Embryonic facial prominence (tissue), 1 donor: Measurements from ENCODE around the gene PTPRK.
"Not testable (repeated sequence)": the region's sequence is repeated elsewhere in the genome, so short reads cannot be mapped to it uniquely, and the experiment has no call there.

ENCODE experiments used
- DNase-seq: peaks from one replicate; pipeline ENCODE4 v3.0.0-alpha.2; 2016; ENCODE audit errors: extremely low spot score

The PTPRK gene

GRCh38 chr6:128439627-128440026 lies 80.8 kb downstream of the PTPRK start:
- no peak for DNase-seq

GRCh38 chr6:128438393-128438792 lies 82.0 kb downstream of the PTPRK start:
- no peak for DNase-seq

- DNase-seq, result no peak
Measured at GRCh38 chr6:128437685-128438084, 82.7 kb downstream of the PTPRK start.

- DNase-seq, result not testable (repeated sequence)
Measured at GRCh38 chr6:128434752-128435151, 85.6 kb downstream of the PTPRK start.

- no peak for DNase-seq
Measured at GRCh38 chr6:128432394-128432793, 88.0 kb downstream of the PTPRK start.

GRCh38 chr6:128427139-128427538 lies 93.3 kb downstream of the PTPRK start:
- no peak for DNase-seq

GRCh38 chr6:128425856-128426255 lies 94.5 kb downstream of the PTPRK start:
- no peak for DNase-seq

GRCh38 chr6:128422871-128423270 lies 97.5 kb downstream of the PTPRK start:
- DNase-seq, result no peak

- DNase-seq, result no peak
Measured at GRCh38 chr6:128422200-128422599, 98.2 kb downstream of the PTPRK start.

- no peak for DNase-seq
Measured at GRCh38 chr6:128421788-128422187, 98.6 kb downstream of the PTPRK start.

GRCh38 chr6:128417698-128418097 lies 102.7 kb downstream of the PTPRK start:
- DNase-seq, result no peak

- DNase-seq, result no peak
Measured at GRCh38 chr6:128415387-128415786, 105.0 kb downstream of the PTPRK start.

GRCh38 chr6:128414943-128415342 lies 105.5 kb downstream of the PTPRK start:
- DNase-seq, result no peak

- no peak for DNase-seq
Measured at GRCh38 chr6:128413291-128413690, 107.1 kb downstream of the PTPRK start.

GRCh38 chr6:128412680-128413079 lies 107.7 kb downstream of the PTPRK start:
- DNase-seq, result no peak

GRCh38 chr6:128410584-128410983 lies 109.8 kb downstream of the PTPRK start:
- DNase-seq, result no peak

GRCh38 chr6:128409003-128409402 lies 111.4 kb downstream of the PTPRK start:
- no peak for DNase-seq

GRCh38 chr6:128406453-128406852 lies 113.9 kb downstream of the PTPRK start:
- DNase-seq, result no peak

GRCh38 chr6:128403618-128404444 lies 116.6 kb downstream of the PTPRK start:
- no peak for DNase-seq

- no peak for DNase-seq
Measured at GRCh38 chr6:128400875-128401274, 119.5 kb downstream of the PTPRK start.

GRCh38 chr6:128397996-128398395 lies 122.4 kb downstream of the PTPRK start:
- no peak for DNase-seq

GRCh38 chr6:128395596-128395995 lies 124.8 kb downstream of the PTPRK start:
- DNase-seq, result no peak

GRCh38 chr6:128395188-128395587 lies 125.2 kb downstream of the PTPRK start:
- DNase-seq, result no peak

- no peak for DNase-seq
Measured at GRCh38 chr6:128394167-128394566, 126.2 kb downstream of the PTPRK start.
